Trophoblast cell (in vitro differentiated cells and primary cell): Measurements from ENCODE around the gene GMFB.
"Not testable (repeated sequence)": the region's sequence is repeated elsewhere in the genome, so short reads cannot be mapped to it uniquely, and the experiment has no call there.

ENCODE experiments used
- DNase-seq, 2 donors: peaks; one replicate each; pipeline ENCODE4 v3.0.0-alpha.2; 2016
- H2AFZ ChIP-seq: 2 replicates; pipeline ENCODE4 v1.6.1; 2013; ENCODE audit warnings: low read length, moderate library complexity, mild to moderate bottlenecking; ENCODE audit not compliant: insufficient read depth, poor library complexity
- H2AK5ac ChIP-seq: 2 replicates; pipeline ENCODE4 v1.6.1; 2013; ENCODE audit warnings: mild to moderate bottlenecking, low read length
- H2BK120ac ChIP-seq: 2 replicates; pipeline ENCODE4 v1.6.1; 2013; ENCODE audit warnings: low read length, mild to moderate bottlenecking, moderate library complexity; ENCODE audit not compliant: insufficient read depth, poor library complexity
- H2BK12ac ChIP-seq: 2 replicates; pipeline ENCODE4 v1.6.1; 2013; ENCODE audit warnings: mild to moderate bottlenecking, low read length, moderate library complexity
- H2BK5ac ChIP-seq: 2 replicates; pipeline ENCODE4 v1.6.1; 2013; ENCODE audit warnings: low read length, low read depth, moderate library complexity, mild to moderate bottlenecking; ENCODE audit not compliant: poor library complexity
- H3K14ac ChIP-seq: 2 replicates; pipeline ENCODE4 v1.6.1; 2013; ENCODE audit warnings: mild to moderate bottlenecking, low read length
- H3K18ac ChIP-seq: 2 replicates; pipeline ENCODE4 v1.6.1; 2013; ENCODE audit warnings: mild to moderate bottlenecking, low read length
- H3K23ac ChIP-seq: 2 replicates; pipeline ENCODE4 v1.6.1; 2013; ENCODE audit warnings: low read length
- H3K27ac ChIP-seq: 2 replicates; pipeline ENCODE4 v1.5.1; 2013; ENCODE audit warnings: low read depth, mild to moderate bottlenecking, inconsistent platforms, low read length, moderate library complexity
- H3K27me3 ChIP-seq: 2 replicates; pipeline ENCODE4 v1.6.1; 2013; ENCODE audit warnings: inconsistent platforms, mild to moderate bottlenecking, low read length, moderate library complexity; ENCODE audit not compliant: insufficient read depth
- H3K36me3 ChIP-seq, 2 experiments: 1 replicate in 1 of 2; 2 replicates in 1 of 2; pipeline ENCODE4 v1.6.1; 2013; ENCODE audit warnings: low read length in 2 of 2, mild to moderate bottlenecking in 2 of 2, moderate library complexity in 1 of 2; ENCODE audit not compliant: insufficient read depth in 2 of 2, control insufficient read depth in 1 of 2
- H3K4ac ChIP-seq: 2 replicates; pipeline ENCODE4 v1.6.1; 2013; ENCODE audit warnings: low read depth, mild to moderate bottlenecking, low read length, moderate library complexity
- H3K4me1 ChIP-seq, 2 experiments: 1 replicate in 1 of 2; 2 replicates in 1 of 2; pipeline ENCODE4 v1.6.1; 2013; ENCODE audit warnings: low read length in 2 of 2, mild to moderate bottlenecking in 2 of 2, moderate library complexity in 1 of 2; ENCODE audit not compliant: insufficient read depth in 2 of 2, control insufficient read depth in 1 of 2
- H3K4me2 ChIP-seq: 2 replicates; pipeline ENCODE4 v1.6.1; 2013; ENCODE audit warnings: inconsistent platforms, mild to moderate bottlenecking, low read length, moderate library complexity
- H3K4me3 ChIP-seq: 2 replicates; pipeline ENCODE4 v1.5.1; 2013; ENCODE audit warnings: mild to moderate bottlenecking, low read depth, low read length, inconsistent platforms
- H3K79me1 ChIP-seq: one replicate; pipeline ENCODE4 v1.6.1; 2013; ENCODE audit warnings: low read length
- H3K79me2 ChIP-seq: 2 replicates; pipeline ENCODE4 v1.6.1; 2013; ENCODE audit warnings: low read length, mild to moderate bottlenecking; ENCODE audit not compliant: control insufficient read depth, insufficient read depth, poor library complexity
- H3K9ac ChIP-seq: 2 replicates; pipeline ENCODE4 v1.6.1; 2013; ENCODE audit warnings: mild to moderate bottlenecking, low read length
- H3K9me3 ChIP-seq: 2 replicates; pipeline ENCODE4 v1.6.1; 2013; ENCODE audit warnings: low read depth, mild to moderate bottlenecking, control low read depth, inconsistent platforms, low read length; ENCODE audit not compliant: insufficient read depth
- H4K12ac ChIP-seq: 2 replicates; pipeline ENCODE4 v1.6.1; 2013; ENCODE audit warnings: low read depth, mild to moderate bottlenecking, low read length, moderate library complexity
- H4K8ac ChIP-seq: 2 replicates; pipeline ENCODE4 v1.6.1; 2013; ENCODE audit warnings: low read depth, mild to moderate bottlenecking, low read length, moderate library complexity
- H4K91ac ChIP-seq: one replicate; pipeline ENCODE4 v1.6.1; 2013; ENCODE audit warnings: low read depth, mild to moderate bottlenecking, low read length, moderate library complexity
- WGBS: extraction: QIAGEN DNeasy Blood & Tissue Kit; methylation state at CpG from one replicate; pipeline ENCODE4 v1.1.7; 2013; ENCODE audit warnings: missing lambda C conversion rate; ENCODE audit not compliant: insufficient read length, insufficient coverage; ENCODE audit errors: extremely low coverage; 5-methylcytosine and 5-hydroxymethylcytosine counted together

Gene GMFB

GRCh38 chr14:54446161-54446693 lies 42.6 kb downstream of the GMFB start:
- Histone ChIP-seq H2AFZ (no peak overlapping the region), H3K36me3 (no peaks in the 10 kb centered on the region), H3K4ac (no peak overlapping the region), H3K4me2 (no peak overlapping the region), H3K14ac (no peak overlapping the region), H3K9me3 (no peaks in the 10 kb centered on the region), H3K27ac (no peak overlapping the region), H4K12ac (no peak overlapping the region), H3K9ac (no peak overlapping the region), H4K91ac (no peak overlapping the region), H3K4me3 (no peak overlapping the region), H3K18ac (no peak overlapping the region), H3K27me3 (no peaks in the 10 kb centered on the region), H2BK12ac (no peak overlapping the region), H3K23ac (no peak overlapping the region), H2BK120ac (no peak overlapping the region), H2BK5ac (no peak overlapping the region), H3K4me1 (peaks cover 0 to 2% of the 10 kb centered on the region in 2 experiments), H3K79me2 (no peaks in the 10 kb centered on the region), H2AK5ac (no peak overlapping the region), H4K8ac (no peak overlapping the region), H3K79me1 (no peaks in the 10 kb centered on the region)
- DNase-seq = no peak
- no CpG with 5 or more reads among the region's 5 CpGs for WGBS

GRCh38 chr14:54444681-54445080 lies 44.1 kb downstream of the GMFB start:
- Histone ChIP-seq H3K23ac (no peak overlapping the region), H3K4ac (no peak overlapping the region), H3K4me2 (no peak overlapping the region), H4K12ac (no peak overlapping the region), H3K9me3 (no peaks in the 10 kb centered on the region), H3K9ac (no peak overlapping the region), H3K14ac (no peak overlapping the region), H4K8ac (no peak overlapping the region), H3K36me3 (no peaks in the 10 kb centered on the region), H2AK5ac (no peak overlapping the region), H3K79me2 (peaks cover 2% of the 10 kb centered on the region), H3K27me3 (no peaks in the 10 kb centered on the region), H2BK5ac (no peak overlapping the region), H3K79me1 (peaks cover 6% of the 10 kb centered on the region), H3K18ac (no peak overlapping the region), H3K4me3 (no peak overlapping the region), H3K4me1 (peaks cover 0 to 2% of the 10 kb centered on the region in 2 experiments), H3K27ac (no peak overlapping the region), H2BK120ac (no peak overlapping the region), H2BK12ac (no peak overlapping the region), H4K91ac (no peak overlapping the region), H2AFZ (no peak overlapping the region)
- no CpG with 5 or more reads among the region's 7 CpGs for WGBS
- DNase-seq = no peak

GRCh38 chr14:54443981-54444380 lies 44.8 kb downstream of the GMFB start:
- no peak overlapping the region for H4K91ac ChIP-seq
- H3K9me3 ChIP-seq = no peaks in the 10 kb centered on the region
- no peak overlapping the region for H2BK12ac ChIP-seq
- no peak overlapping the region for H3K14ac ChIP-seq
- H2BK5ac ChIP-seq = no peak overlapping the region
- no peaks in the 10 kb centered on the region for H3K36me3 ChIP-seq
- H2AFZ ChIP-seq = no peak overlapping the region
- H3K79me2 ChIP-seq = peaks cover 5% of the 10 kb centered on the region
- no peak overlapping the region for H3K4me2 ChIP-seq
- H3K27ac ChIP-seq = no peak overlapping the region
- no peak for DNase-seq
- H3K4me3 ChIP-seq = no peak overlapping the region
- WGBS = no CpG with 5 or more reads among the region's 18 CpGs
- H3K23ac ChIP-seq = no peak overlapping the region
- H3K9ac ChIP-seq = no peak overlapping the region
- peaks cover 0 to 2% of the 10 kb centered on the region in 2 experiments for H3K4me1 ChIP-seq
- H2BK120ac ChIP-seq = no peak overlapping the region
- H3K27me3 ChIP-seq = no peaks in the 10 kb centered on the region
- no peak overlapping the region for H4K8ac ChIP-seq
- peaks cover 6% of the 10 kb centered on the region for H3K79me1 ChIP-seq
- H3K18ac ChIP-seq = no peak overlapping the region
- H2AK5ac ChIP-seq = no peak overlapping the region
- H4K12ac ChIP-seq = no peak overlapping the region
- no peak overlapping the region for H3K4ac ChIP-seq

- not testable (repeated sequence) for H3K9ac ChIP-seq, H2BK120ac ChIP-seq, H3K4me1 ChIP-seq, H3K27me3 ChIP-seq, DNase-seq, H4K12ac ChIP-seq, H3K79me1 ChIP-seq, H2AFZ ChIP-seq, H3K27ac ChIP-seq, H3K4me3 ChIP-seq, H3K36me3 ChIP-seq, H3K4ac ChIP-seq, H3K4me2 ChIP-seq, H3K79me2 ChIP-seq, H3K14ac ChIP-seq, H3K18ac ChIP-seq, H2BK12ac ChIP-seq, H4K8ac ChIP-seq, H2AK5ac ChIP-seq, H2BK5ac ChIP-seq, H3K23ac ChIP-seq, H3K9me3 ChIP-seq, H4K91ac ChIP-seq
- WGBS = no CpG with 5 or more reads among the region's 23 CpGs
These were observed 45.8 kb downstream of the GMFB start for GRCh38 chr14:54442961-54443360.
